Measurements from ENCODE around the gene OBSCN.

OBSCN gene

DNA sequence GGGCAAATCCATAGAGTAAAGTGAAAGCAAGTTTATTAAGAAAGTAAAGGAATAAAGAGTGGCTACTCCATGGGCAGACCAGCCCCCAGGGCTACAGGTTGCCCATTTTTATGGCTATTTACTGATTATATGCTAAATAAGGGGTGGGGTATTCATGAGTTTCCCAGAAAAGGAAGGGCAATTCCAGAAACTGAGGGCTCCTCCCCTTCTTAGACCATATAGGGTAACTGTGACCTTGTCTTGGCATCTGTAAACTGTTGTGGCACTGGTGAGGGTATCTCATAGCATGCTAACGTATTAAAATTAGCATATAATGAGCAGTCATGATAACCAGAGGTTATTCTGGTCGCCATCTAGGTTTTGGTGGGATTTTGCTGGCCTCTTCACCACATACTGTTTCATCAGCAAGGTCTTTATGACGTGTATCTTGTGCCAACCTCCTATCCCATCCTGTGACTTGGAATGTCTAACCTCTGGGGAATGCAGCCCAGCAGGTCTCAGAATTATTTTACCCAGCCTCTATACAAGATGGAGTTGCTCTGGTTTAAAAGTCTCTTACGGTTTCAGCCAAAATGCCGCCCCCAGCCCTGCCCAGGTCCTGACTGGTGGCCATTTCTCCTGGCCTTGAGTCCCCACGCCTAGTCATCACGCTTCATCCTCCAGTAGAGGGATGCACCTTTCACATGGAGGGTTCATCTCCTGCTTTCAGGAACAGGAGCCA lies 209.8 kb downstream of the OBSCN start:
- DNase-seq (ENCODE audit: low read depth), result no peak

DNA sequence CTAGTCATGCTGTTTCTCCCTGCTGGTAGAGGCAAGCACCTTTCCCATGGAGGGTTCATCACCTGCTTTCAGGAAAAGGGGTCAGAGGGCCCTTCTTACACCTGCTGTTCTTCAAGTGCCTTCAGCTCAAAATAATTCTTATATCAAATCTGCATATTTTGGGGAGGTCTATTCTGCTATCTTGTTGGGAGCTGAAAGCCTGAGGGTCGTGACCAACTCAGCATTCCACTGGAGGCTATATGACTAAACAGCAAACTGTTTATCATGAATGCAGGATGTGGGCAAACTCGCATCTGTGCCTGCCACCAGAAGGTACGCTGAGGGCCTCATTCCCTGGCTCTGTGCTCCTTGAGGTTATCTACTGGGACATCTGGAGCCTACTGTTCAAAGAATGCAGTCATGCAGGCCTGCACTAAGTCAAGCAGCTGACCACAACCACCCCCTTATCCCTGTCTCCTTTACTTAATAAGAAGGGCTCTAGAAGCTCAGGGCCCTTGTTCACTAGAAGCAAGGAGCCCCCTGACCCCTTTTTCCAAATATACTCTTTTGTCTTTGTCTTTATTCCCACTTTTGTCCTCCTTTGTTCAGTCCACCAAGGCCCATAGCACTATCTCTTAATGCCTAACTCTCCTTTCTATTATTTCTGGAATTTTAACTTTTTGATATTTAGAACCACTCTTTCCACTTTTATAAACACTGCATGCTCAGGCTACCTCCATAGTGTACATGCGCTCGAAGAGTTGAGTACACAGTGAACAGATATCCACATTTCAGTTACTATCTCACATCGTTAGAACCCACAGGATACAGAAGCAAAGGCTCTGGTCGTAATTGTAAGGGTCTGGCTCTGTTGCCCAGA lies 213.4 kb downstream of the OBSCN start:
- DNase-seq (ENCODE audit: low read depth), result no peak

DNA sequence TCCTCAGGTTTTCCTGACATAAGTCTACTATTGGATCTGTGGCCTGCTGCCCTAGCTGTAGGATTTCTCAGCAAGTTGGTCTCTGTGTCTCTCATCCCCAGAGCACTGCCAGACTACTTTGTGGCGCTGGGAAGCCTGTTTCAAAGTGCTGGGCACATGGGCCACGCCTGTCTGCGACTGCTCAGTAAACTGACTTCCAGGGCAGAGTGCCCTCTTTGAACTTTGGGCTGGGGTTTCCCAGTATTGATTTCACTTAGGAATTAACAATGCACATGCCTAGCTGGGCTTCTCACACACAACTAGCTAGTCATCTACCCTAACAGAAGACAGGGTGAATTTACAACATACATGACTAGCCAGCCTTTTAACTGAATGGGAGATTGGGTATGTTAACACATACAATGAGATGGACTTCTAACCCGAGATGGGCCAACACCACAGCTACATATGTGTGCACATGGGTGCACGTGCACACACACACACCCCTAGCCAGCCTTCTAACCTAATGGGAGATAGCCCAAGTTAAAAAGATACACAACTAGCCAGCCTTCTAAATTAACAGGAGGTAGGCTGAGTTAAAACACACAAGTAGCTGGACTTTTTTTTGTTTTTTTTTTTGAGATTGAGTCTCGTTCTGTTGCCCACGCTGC lies 215.7 kb downstream of the OBSCN start:
- no peak for DNase-seq (ENCODE audit: low read depth)

DNA sequence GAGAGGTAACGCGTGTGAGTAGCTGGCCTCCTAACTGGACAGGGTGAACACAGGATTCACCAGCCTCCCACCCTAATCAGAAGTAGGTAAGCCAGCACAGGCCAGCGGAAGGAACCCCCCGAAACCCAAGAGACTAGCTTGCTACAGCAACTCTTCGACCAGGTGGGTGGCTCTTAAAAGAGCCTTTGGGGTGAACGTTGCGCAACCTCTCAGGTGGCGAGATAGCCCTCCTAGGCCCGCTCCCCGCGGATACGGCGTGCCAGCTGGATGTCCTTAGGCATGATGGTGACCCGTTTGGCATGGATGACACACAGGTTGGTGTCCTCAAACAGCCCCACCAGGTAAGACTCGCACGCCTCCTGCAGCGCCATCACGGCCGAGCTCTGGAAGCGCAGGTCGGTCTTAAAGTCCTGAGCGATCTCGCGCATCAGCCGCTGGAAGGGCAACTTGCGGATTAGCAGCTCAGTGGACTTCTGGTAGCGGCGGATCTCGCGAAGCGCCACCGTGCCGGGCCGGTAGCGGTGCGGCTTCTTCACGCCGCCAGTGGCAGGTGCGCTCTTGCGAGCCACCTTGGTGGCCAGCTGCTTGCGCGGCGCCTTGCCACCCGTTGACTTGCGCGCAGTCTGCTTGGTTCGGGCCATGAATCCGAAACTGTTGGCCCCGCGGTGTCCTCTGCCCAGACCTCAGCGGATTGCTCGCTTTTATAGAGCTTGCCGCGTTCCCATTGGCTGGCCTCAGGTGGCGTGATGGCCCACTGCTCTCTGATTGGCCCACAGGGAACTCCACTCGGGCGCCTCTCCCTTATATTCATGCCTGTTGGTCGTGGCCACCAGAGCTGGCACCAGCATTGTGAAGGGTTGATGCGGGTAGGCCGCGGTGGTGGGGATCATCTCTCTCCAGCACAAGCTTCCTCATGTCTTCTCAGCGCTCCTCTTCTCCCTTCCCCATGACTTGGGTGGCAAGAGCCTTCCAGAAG lies 217.1 kb downstream of the OBSCN start:
- no peak for DNase-seq (ENCODE audit: low read depth)

DNA sequence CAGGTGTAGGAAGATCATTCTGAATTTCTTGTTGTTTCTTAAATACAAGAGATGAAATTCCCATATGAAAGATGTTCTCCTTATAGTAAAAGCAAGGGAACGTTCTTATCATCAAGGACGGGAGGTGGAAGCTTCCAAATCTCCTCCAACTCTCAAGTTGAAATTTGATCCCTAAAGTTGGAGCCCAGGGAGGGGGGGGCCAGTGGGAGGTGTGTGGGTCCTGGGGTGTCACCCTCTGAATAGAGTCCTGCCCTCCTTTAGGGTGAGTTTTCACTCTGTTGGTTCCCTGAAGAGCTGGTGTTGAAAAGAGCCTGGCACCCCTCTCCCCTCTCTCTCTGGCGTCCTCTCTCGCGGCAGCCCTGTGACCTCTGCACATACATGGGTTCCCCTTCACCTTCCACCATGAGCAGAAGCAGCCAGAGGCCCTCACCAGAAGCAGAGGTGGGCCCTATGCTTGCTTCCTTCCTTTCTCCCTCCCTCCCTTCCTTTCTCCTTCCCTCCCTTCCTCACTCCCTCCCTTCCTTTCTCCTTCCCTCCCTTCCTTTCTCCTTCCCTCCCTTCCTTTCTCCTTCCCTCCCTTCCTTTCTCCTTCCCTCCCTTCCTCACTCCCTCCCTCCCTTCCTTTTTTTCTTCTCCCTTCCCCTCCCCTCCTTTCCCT lies 218.8 kb downstream of the OBSCN start:
- DNase-seq (ENCODE audit: low read depth), result no peak

DNA sequence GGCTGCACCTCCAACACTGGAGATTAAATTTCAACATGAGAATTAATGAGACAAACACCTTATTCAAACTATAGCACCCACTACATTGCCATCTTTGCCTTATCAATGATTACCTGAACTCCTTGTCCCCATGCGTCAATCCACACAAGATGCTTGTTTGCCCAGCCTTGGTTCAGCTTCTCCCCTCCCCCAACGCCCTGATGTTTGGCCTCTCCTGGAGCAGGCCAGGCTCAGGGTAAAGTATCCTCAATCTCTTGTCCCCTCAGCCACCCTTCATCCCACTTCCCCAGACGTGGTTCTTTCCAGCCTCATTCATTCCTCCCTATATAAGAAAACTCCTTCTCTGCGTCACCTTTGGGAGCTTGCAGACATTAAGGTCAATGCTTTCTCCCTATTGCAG lies 220.6 kb downstream of the OBSCN start:
- no peak for DNase-seq (ENCODE audit: low read depth)

All from HS-5 (cell line).